Stomach (tissue), 4 donors: ENCODE measurements around the gene REPIN1.

Source experiments
- CTCF ChIP-seq, 7 experiments: fragments of 450-650 bp in 4 of 7; fragments of 200-600 bp in 3 of 7; sonication (generic) in 3 of 7; IDR thresholded peaks; one replicate each; pipeline ENCODE4 v1.5.1; 2016 to 2019; ENCODE audit warnings: antibody characterized with exemption in 7 of 7, control low read depth in 2 of 7, mild to moderate bottlenecking in 1 of 7
- EP300 ChIP-seq: sonication (generic); formaldehyde crosslinking; IDR thresholded peaks from one replicate; pipeline ENCODE4 v1.6.1; 2017; ENCODE audit warnings: antibody characterized with exemption
- POLR2A ChIP-seq, 4 donors: fragments of 450-650 bp; IDR thresholded peaks; one replicate each; pipeline ENCODE4 v1.6.1; 2016; ENCODE audit warnings: antibody characterized with exemption in 4 of 4, control low read depth in 2 of 4, mild to moderate bottlenecking in 1 of 4, moderate library complexity in 1 of 4

GRCh38 chr7:150335774-150336112 is 32.9 kb upstream of the REPIN1 start:
- no peak for TF ChIP-seq CTCF (IDR thresholded peaks at IDR 0.05)
- no peak for TF ChIP-seq POLR2A (IDR thresholded peaks at IDR 0.05)
- TF ChIP-seq EP300 = no peak
